SK-N-MC (cell line): ENCODE results near the gene EVI5L.

Source experiments
- EZH2 ChIP-seq: fragments of 200-600 bp; sonication (generic); IDR thresholded peaks from one replicate; pipeline ENCODE4 v1.6.1; 2017; ENCODE audit warnings: antibody characterized with exemption
- POLR2AphosphoS5 ChIP-seq: IDR thresholded peaks from 2 replicates; pipeline ENCODE4 v1.6.1; 2012; ENCODE audit warnings: mild to moderate bottlenecking, low read depth, low read length, borderline replicate concordance

GRCh38 chr19:7832781-7833180, 2.8 kb downstream of the EVI5L start:
- TF ChIP-seq POLR2AphosphoS5 = no peak
- TF ChIP-seq EZH2 = no peak
